Activated CD4-positive, alpha-beta T cell treated with anti-CD3 and anti-CD28 coated beads, Interleukin-2, amount 50 U/mL, for 4 hours (primary cell): ENCODE results near the gene HTR7.

Experiments
- DNase-seq, 2 experiments: peaks; one replicate each; pipeline ENCODE4 v3.0.0-alpha.2; 2020

HTR7 gene

DNA sequence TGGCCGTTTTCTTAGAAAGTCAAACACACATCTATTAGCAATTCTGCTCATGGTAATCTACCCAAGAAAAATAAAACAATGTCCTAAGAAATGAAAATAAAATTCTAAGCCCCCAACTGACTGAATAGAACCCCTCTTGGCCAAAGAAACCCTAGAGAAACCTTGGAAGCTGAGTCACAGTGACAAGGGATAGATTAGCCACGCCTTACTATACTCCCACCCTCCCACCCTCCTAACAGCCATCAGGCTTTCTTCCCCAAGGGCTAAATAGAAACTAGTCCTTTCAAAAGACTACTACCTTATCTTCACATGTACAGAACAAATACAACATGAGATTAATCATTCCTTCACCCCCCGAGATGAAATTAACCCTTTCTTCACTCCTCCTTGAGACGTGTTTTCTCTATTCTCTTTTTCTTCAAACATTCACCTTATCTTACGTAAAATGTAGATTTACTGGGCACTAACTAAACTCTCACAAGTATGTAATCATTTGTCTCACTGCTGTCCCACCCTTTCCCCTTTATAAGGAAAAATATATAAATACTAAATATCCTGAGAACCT lies 57.5 kb downstream of the HTR7 start:
- DNase-seq: no peak

DNA sequence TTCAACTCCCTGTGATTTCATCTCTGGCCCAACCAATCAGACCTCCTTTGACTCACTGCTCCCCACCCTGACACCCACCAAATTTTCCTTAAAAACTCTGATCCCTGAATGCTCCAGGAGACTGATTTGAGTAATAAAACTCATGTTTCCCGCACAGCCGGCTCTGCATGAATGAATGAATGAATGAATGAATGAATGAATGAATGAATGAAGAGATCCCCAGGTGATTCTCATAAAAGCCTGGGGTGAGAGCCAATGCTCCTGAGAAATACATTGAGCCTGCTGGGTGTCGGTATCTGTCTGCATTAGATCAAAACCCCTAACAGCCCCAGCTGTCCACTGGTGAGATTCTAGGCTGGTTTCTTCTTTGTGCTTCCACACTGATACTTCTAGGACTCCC lies 58.7 kb downstream of the HTR7 start:
- DNase-seq: no peak

DNA sequence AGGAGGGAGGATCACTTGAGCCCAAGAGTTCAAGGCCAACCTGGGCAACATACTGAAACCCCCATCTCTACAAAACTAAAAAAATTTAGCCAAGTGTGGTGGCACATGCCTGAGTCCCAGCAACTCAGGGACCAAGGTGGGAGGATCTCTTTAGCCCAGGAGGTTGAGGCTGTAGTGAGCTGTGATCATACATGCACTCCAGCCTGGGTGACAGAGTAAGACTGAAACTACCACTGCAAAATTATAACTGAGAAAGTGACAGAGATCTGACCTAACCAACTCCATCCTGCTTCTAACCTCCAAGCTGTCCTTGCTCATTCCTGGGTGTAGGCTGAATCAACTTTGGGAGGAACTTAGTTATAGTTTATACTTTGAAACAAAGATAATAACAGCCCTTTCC lies 59.4 kb downstream of the HTR7 start:
- DNase-seq: no peak

- DNase-seq: no peak
Measured at GRCh38 chr10:90790422-90790821, 67.4 kb downstream of the HTR7 start.

DNA sequence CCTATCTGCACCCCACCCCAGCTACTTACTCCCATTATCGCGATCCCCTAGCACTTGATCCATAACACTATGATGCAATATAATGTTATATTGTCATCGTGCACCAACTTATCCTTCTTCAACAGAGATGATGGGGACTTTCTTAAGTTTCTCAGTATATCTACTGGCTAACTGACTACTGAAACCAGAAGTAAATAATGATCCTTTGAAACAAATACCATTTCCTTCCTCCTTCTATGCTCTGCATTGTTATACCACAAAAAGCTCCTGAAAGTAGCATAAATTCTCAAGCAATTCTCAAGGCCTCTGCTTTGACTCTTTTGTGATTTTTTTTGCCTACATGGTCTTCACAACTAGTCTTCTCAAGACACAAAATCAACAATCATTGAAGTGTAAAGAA lies 68.9 kb downstream of the HTR7 start:
- no peak for DNase-seq

GRCh38 chr10:90788199-90788491 lies 69.7 kb downstream of the HTR7 start:
- DNase-seq: no peak

DNA sequence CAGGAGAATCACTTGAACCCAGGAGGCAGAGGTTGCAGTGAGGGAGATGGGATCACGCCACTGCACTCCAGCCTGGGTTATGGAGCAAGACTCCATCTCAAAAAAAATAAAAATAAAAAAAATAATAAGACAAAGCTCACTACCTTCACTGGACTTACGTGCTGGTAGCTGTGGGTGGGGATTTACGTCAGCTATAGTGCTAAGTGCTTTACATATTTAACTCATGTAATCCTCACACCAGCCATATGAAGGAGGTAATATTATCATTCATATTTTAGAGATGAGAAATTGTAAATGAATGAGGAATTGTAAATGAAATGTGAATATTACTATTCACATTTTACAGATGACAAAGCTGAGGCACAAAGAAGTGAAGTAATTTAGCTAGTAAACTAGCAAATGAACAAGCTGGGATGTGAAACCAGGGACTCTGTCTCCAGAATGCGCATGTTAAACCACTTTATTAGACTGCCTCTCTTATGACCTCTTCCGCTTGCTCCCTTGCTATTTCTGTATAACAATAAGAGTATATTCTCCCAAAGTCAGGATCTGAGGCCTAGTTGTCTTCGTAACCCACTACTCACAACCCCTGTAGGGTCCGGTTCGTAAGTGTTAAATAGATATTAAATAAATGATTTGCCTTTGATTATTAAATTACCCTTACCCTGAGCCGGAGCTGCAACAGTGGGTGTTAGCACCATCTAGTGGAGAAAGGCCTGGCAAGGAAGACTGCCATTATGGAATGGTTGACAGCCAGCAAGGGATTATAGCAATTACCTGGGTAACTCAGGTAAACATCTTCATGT lies 70.2 kb downstream of the HTR7 start:
- DNase-seq: no peak

- no peak for DNase-seq
Measured at GRCh38 chr10:90785782-90786181, 72.1 kb downstream of the HTR7 start.

- DNase-seq: no peak
Measured at GRCh38 chr10:90784771-90785170, 73.1 kb downstream of the HTR7 start.

DNA sequence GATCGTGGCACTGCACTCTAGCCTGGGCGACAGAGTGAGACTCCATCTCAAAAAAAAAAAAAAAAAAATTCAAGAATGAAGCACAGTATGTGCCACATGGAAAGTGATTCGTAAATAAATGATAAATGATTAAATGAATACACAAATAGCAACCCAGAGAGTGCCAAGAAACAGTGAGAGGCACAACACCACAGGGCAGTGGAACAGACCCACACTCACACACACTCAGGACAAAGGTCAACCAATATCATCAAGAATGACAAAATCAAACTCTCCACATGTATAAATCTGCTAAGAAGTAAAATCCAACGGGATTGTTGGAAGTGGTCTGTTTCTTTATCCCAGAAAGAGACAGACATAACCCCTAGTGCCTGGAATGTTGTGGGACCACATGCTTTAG lies 77.4 kb downstream of the HTR7 start:
- DNase-seq: no peak

- DNase-seq: no peak
Measured at GRCh38 chr10:90779548-90779947, 78.3 kb downstream of the HTR7 start.

DNA sequence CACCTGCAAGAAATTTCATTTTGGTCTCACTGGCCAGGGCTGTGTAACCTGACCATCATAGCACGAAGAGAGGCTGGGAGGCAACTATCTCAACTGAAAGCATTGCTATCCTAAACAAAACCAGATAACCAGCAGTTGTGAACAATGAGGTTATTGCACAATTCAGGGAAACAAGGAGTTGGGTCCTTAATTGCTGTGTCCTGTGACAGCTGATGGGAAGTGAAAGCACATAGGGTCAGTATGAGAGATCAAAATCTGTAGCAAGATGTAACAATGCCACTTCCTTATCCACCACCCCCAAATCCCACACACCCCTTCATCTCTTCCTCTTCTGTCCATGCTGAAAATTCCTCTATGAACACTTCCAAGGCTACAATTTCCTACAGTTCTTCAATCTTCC lies 80.2 kb downstream of the HTR7 start:
- no peak for DNase-seq

DNA sequence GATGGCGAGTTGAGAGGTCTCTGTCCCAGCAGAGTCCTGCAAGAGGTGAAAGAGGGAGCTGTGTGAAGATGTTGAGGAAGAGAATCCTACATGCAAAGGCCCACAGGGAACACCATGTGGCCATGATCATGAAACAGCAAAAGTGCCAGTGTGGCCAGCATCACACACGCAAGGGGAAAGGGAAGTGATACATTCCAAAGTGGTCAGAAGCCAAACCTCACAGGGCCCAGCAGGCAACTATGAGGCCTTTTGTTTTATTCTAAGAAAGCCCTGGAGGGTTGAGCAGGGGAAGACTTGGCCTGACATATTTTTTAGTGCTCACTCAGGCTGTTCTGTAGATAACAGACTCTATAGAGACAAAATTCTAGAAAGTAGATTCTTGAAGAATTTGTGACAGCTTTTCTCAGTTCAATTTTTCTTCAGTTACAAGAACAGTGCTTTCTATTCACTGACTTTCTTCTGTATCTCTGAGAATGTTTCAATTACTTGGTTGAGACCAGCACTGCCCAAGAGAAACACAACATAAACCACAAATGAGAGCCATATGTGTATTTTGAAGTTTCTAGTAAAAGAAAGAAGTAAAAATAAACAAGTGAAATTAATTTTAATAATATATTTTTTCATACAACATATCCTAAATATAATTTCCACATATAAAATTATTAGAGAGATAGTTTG lies 82.3 kb downstream of the HTR7 start:
- DNase-seq: no peak

- DNase-seq: no peak
Measured at GRCh38 chr10:90769946-90770841, 87.6 kb downstream of the HTR7 start.

DNA sequence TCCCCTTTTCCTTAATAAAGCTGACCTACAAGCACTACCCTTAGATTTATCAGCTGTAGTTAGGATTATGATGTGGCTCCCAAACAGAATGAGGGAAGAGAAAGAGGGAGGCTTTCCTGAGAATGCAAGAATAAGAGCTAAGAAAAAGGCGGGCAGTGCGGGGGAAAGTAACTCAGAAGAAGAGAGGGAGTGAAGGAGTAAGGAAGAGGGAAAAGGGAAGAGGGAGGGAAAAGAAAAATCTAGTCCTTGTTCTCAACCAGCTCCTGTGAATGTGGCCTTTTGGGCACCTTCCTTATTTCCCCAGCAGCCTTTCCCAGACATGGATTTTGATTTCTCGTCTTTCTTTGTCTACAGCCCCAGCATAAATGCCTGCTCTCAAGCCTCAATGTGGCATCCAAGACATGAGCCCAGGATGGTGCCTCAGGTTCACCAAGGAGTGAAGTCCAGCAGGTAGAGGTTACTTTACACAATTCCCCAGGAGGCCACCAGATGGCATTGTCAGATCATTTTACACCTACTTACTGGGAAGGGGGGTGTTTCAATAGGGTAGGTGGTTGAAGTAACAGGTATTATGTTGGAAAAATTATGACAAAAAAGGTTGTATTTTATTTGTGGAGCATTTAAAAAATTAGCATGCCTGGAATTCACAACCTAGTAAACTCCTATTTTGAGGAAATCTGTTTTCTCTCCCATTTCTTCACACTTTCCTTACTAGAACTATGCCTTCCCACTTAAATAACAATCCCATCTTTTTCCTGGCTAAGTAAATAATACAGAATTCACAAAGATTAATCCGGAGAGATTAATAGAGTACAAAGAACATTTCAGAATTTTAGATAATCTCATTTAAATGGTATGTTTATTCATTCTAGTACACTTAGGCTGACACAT lies 106.5 kb downstream of the HTR7 start:
- peak; percentile 12 to 20 for DNase-seq

GRCh38 chr10:90746829-90747228 lies 111.0 kb downstream of the HTR7 start:
- no peak for DNase-seq

GRCh38 chr10:90745565-90745964 lies 112.3 kb downstream of the HTR7 start:
- DNase-seq: no peak

GRCh38 chr10:90743291-90743690 lies 114.5 kb downstream of the HTR7 start:
- DNase-seq: no peak

GRCh38 chr10:90741926-90742565 lies 115.8 kb downstream of the HTR7 start:
- no peak for DNase-seq

GRCh38 chr10:90740265-90740664 lies 117.6 kb downstream of the HTR7 start:
- no peak for DNase-seq

- DNase-seq: no peak
Measured at GRCh38 chr10:90738885-90739284, 119.0 kb downstream of the HTR7 start.

- no peak for DNase-seq
Measured at GRCh38 chr10:90734415-90734814, 123.4 kb downstream of the HTR7 start.
